GM19467 (cell line): Measurements from ENCODE around the gene NEK5.

ENCODE experiments used
- ATAC-seq: cut with Tn5 transposase; IDR thresholded peaks from one replicate; pipeline ENCODE4 v1.9.1; 2021; ENCODE audit warnings: mild to moderate bottlenecking, moderate library complexity; ENCODE audit not compliant: unreplicated experiment

Gene NEK5

GRCh38 chr13:52011632-52012511 is 117.0 kb downstream of the NEK5 start, which contains the start of gene ALG11:
Gene ALG11 (plus strand): TSS chr13:52012398. CDS start chr13:52012419, 21 bp downstream.
- ATAC-seq = peak; percentile 100

- peak; percentile 13 for ATAC-seq
These were observed 117.8 kb downstream of the NEK5 start, which contains the start of gene ATP7B for GRCh38 chr13:52010890-52011631. Gene ATP7B (minus strand): TSS chr13:52011450. CDS start chr13:52011337, 113 bp downstream.

- ATAC-seq = no peak
These were observed 118.9 kb downstream of the NEK5 start for GRCh38 chr13:52009946-52010345.

GRCh38 chr13:52006523-52007245 is 122.2 kb downstream of the NEK5 start:
- no peak for ATAC-seq

- ATAC-seq = no peak
These were observed 122.9 kb downstream of the NEK5 start for GRCh38 chr13:52005841-52006522.

- no peak for ATAC-seq
These were observed 124.2 kb downstream of the NEK5 start for GRCh38 chr13:52004511-52005170.

- ATAC-seq = no peak
These were observed 125.3 kb downstream of the NEK5 start for GRCh38 chr13:52003541-52003940.

GRCh38 chr13:52002361-52002760 is 126.5 kb downstream of the NEK5 start:
- ATAC-seq = no peak

- peak; percentile 71 for ATAC-seq
These were observed 127.6 kb downstream of the NEK5 start for GRCh38 chr13:52001120-52001731.

GRCh38 chr13:51999921-52000320 is 129.0 kb downstream of the NEK5 start:
- no peak for ATAC-seq

GRCh38 chr13:51999510-51999911 is 129.4 kb downstream of the NEK5 start:
- ATAC-seq = no peak

GRCh38 chr13:51998723-51999509 is 130.0 kb downstream of the NEK5 start:
- no peak for ATAC-seq

- ATAC-seq = no peak
These were observed 131.1 kb downstream of the NEK5 start for GRCh38 chr13:51997641-51998330.

- ATAC-seq = no peak
These were observed 131.7 kb downstream of the NEK5 start for GRCh38 chr13:51997186-51997585.

GRCh38 chr13:51996641-51997040 is 132.2 kb downstream of the NEK5 start:
- no peak for ATAC-seq

- no peak for ATAC-seq
These were observed 133.0 kb downstream of the NEK5 start for GRCh38 chr13:51995677-51996551.

- no peak for ATAC-seq
These were observed 135.2 kb downstream of the NEK5 start for GRCh38 chr13:51993713-51994112.
